Measurements from ENCODE around the gene NCSTN.

The NCSTN gene

DNA sequence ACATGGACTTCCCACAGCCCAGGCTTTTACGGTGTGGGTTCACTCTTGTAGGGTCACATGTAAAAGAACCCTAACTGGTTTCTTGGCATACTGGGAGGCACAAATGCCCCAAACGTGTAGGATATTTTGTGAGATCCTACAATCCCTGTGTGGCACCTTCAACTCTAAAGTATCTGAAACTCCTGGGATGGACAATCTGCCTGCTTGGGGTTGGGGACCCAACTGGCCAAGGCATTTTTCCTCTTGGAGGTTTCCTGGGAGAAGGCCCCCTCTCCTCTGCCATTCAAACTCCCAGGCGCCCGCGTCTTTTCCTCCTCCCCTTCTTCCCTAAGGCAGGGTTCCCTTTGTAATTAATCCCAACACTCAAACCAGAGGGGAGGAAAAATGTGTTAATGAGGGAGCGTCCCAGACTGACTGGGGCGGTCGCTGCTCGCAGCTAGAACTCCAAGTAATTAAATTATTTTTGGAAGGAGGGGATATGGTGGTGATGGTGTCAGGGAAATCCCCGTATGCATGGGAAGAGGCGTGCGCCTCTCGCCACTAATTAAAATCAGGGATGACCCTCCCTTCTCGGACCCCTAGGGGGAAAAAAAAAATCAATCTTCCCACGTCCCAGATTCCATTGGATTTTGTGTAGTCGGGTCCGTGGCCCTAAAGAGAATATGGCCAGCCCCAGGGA, 56.5 kb downstream of the NCSTN start:
- no peaks in the 10 kb centered on the region for H3K79me2 ChIP-seq (ENCODE audit: insufficient read depth, low read length)
- no peak overlapping the region for H3K27ac ChIP-seq (ENCODE audit: low read depth, low read length)
- H3K4me2 ChIP-seq (ENCODE audit: low read depth, low read length, poor library complexity, severe bottlenecking): no peak overlapping the region
- H3K36me3 ChIP-seq (ENCODE audit: low read length): no peaks in the 10 kb centered on the region
- H3K27me3 ChIP-seq (ENCODE audit: low read length): no peaks in the 10 kb centered on the region
- TF ChIP-seq, protein P1, sequence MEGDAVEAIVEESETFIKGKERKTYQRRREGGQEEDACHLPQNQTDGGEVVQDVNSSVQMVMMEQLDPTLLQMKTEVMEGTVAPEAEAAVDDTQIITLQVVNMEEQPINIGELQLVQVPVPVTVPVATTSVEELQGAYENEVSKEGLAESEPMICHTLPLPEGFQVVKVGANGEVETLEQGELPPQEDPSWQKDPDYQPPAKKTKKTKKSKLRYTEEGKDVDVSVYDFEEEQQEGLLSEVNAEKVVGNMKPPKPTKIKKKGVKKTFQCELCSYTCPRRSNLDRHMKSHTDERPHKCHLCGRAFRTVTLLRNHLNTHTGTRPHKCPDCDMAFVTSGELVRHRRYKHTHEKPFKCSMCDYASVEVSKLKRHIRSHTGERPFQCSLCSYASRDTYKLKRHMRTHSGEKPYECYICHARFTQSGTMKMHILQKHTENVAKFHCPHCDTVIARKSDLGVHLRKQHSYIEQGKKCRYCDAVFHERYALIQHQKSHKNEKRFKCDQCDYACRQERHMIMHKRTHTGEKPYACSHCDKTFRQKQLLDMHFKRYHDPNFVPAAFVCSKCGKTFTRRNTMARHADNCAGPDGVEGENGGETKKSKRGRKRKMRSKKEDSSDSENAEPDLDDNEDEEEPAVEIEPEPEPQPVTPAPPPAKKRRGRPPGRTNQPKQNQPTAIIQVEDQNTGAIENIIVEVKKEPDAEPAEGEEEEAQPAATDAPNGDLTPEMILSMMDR (IDR thresholded peaks at IDR 0.05; ENCODE audit: insufficient read depth, low read length, poor library complexity, severe bottlenecking): no peak
- no peak for TF ChIP-seq EZH2phosphoT487 (conservative IDR thresholded peaks at IDR 0.05; ENCODE audit: low read length)
- H3F3A ChIP-seq (ENCODE audit: insufficient read depth): no peaks in the 10 kb centered on the region
- no peaks in the 10 kb centered on the region for H4K20me1 ChIP-seq (ENCODE audit: low read depth, low read length)
- no peak overlapping the region for H3K4me3 ChIP-seq (ENCODE audit: insufficient read depth, low read length, poor library complexity, severe bottlenecking)
- H3K9me3 ChIP-seq (ENCODE audit: insufficient read depth, low read length): no peaks in the 10 kb centered on the region
- H3K9ac ChIP-seq (ENCODE audit: low read length): no peak overlapping the region
- no peaks in the 10 kb centered on the region for H3K9me2 ChIP-seq (replicated peaks; ENCODE audit: insufficient read depth, low read length)
- no peak overlapping the region for H2AFZ ChIP-seq (ENCODE audit: low read depth, low read length, severe bottlenecking)

DNA sequence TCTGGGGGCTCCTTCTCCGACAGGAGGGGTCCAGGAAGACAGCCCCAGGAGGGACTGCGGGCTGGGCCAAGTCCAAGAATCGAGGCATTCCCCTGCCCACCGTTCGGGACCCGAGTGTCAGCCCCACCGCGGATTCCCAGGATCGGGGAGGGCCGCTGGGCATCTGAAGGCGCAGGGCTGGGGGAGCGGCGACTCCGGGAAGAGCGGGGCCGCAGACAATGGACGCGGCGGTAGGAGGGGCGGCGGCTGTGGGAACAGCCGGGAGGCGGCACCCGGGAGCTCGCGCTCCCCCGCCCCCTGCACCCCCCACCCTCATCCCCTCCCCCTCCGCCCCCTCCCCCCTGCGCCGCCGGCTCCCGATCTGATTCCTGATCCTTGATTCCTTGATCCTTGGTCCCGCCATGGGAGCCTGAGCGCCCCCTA, 57.1 kb downstream of the NCSTN start, which contains the start of gene VANGL2:
Gene VANGL2 (plus strand): TSS at position 342 of the 423 bp plus-strand sequence. CDS start 15,274 bp downstream, outside the sequence.
- no peak within 1 kb of the TSS for H3K27ac ChIP-seq (ENCODE audit: low read depth, low read length)
- H3K4me3 ChIP-seq (ENCODE audit: insufficient read depth, low read length, poor library complexity, severe bottlenecking): no peak within 1 kb of the TSS
- no peak for TF ChIP-seq EZH2phosphoT487 (conservative IDR thresholded peaks at IDR 0.05; ENCODE audit: low read length)
- TF ChIP-seq, protein P1 (IDR thresholded peaks at IDR 0.05; ENCODE audit: insufficient read depth, low read length, poor library complexity, severe bottlenecking): no peak
- H3K9me2 ChIP-seq (replicated peaks; ENCODE audit: insufficient read depth, low read length): no peaks in the 10 kb centered on the region
- H3F3A ChIP-seq (ENCODE audit: insufficient read depth): no peaks in the 10 kb centered on the region
- no peaks in the 10 kb centered on the region for H3K36me3 ChIP-seq (ENCODE audit: low read length)
- no peaks in the 10 kb centered on the region for H3K27me3 ChIP-seq (ENCODE audit: low read length)
- no peaks in the 10 kb centered on the region for H3K79me2 ChIP-seq (ENCODE audit: insufficient read depth, low read length)
- peak within 1 kb of the TSS; percentile 37 for H3K4me2 ChIP-seq (ENCODE audit: low read depth, low read length, poor library complexity, severe bottlenecking)
- H4K20me1 ChIP-seq (ENCODE audit: low read depth, low read length): no peaks in the 10 kb centered on the region
- no peaks in the 10 kb centered on the region for H3K9me3 ChIP-seq (ENCODE audit: insufficient read depth, low read length)
- peak within 1 kb of the TSS; percentile 21 for H2AFZ ChIP-seq (ENCODE audit: low read depth, low read length, severe bottlenecking)
- no peak within 1 kb of the TSS; the same call in 1 of the 2 replicates for H3K9ac ChIP-seq (ENCODE audit: low read length)

GRCh38 chr1:160400646-160401486, 57.7 kb downstream of the NCSTN start:
- no peaks in the 10 kb centered on the region for H3K27me3 ChIP-seq (ENCODE audit: low read length)
- H3K9me3 ChIP-seq (ENCODE audit: insufficient read depth, low read length): no peaks in the 10 kb centered on the region
- H3K9me2 ChIP-seq (replicated peaks; ENCODE audit: insufficient read depth, low read length): no peaks in the 10 kb centered on the region
- H3F3A ChIP-seq (ENCODE audit: insufficient read depth): no peaks in the 10 kb centered on the region
- H4K20me1 ChIP-seq (ENCODE audit: low read depth, low read length): no peaks in the 10 kb centered on the region
- peak overlapping the region; percentile 37 for H3K4me2 ChIP-seq (ENCODE audit: low read depth, low read length, poor library complexity, severe bottlenecking)
- H3K9ac ChIP-seq (ENCODE audit: low read length): no peak overlapping the region; the same call in 1 of the 2 replicates
- H3K79me2 ChIP-seq (ENCODE audit: insufficient read depth, low read length): no peaks in the 10 kb centered on the region
- H3K36me3 ChIP-seq (ENCODE audit: low read length): no peaks in the 10 kb centered on the region
- no peak overlapping the region for H3K27ac ChIP-seq (ENCODE audit: low read depth, low read length)
- no peak for TF ChIP-seq EZH2phosphoT487 (conservative IDR thresholded peaks at IDR 0.05; ENCODE audit: low read length)
- TF ChIP-seq, protein P1 (IDR thresholded peaks at IDR 0.05; ENCODE audit: insufficient read depth, low read length, poor library complexity, severe bottlenecking): no peak
- peak overlapping the region; percentile 21 for H2AFZ ChIP-seq (ENCODE audit: low read depth, low read length, severe bottlenecking)
- no peak overlapping the region for H3K4me3 ChIP-seq (ENCODE audit: insufficient read depth, low read length, poor library complexity, severe bottlenecking)
